Panc1 (cell line): ENCODE measurements around the gene ORMDL2. TPM values are rescaled to one million over a fixed set of nuclear protein-coding genes. Genes with fewer than 3 reads are reported as not detected.
A peak's percentile ranks its signal among the peaks of the same experiment; 100 is the strongest.
"Not testable (repeated sequence)": the region's sequence is repeated elsewhere in the genome, so short reads cannot be mapped to it uniquely, and the experiment has no call there.

ENCODE experiments used
- ATAC-seq: fragments of 200-7000 bp; cut with Tn5 transposase; 2 replicates; pipeline ENCODE4 v1.9.1; 2020; ENCODE audit warnings: mild to moderate bottlenecking, moderate library complexity
- BruUV-seq: library from RNA; stranded (reverse); fragments of 400-500 nt; replicated peaks from 2 replicates; lab custom pipeline; 2021; lab: Mats Ljungman, UMichigan
- CTCF ChIA-PET: fragments of 300-600 bp; sonication (Branson Sonifier 250); formaldehyde crosslinking; loops from one replicate; lab custom pipeline; 2022; ENCODE audit warnings: antibody characterized with exemption; lab: Charles Lee
- POLR2A ChIA-PET: fragments of 300-600 bp; sonication (Branson Sonifier 250); formaldehyde crosslinking; loops from one replicate; lab custom pipeline; 2022; ENCODE audit warnings: antibody characterized with exemption; lab: Charles Lee
- DNase-seq: peaks from one replicate; pipeline ENCODE4 v3.0.0-alpha.2; 2010; ENCODE audit warnings: low read depth, low spot score
- H3K27ac ChIP-seq: 2 replicates; pipeline ENCODE4 v1.5.1; 2011; ENCODE audit warnings: mild to moderate bottlenecking, low read length, inconsistent platforms
- H3K27me3 ChIP-seq: fragments of 200-500 bp; sonication (Bioruptor generic); 2 replicates; pipeline ENCODE4 v1.6.0; 2014; ENCODE audit warnings: low read length, inconsistent platforms; ENCODE audit not compliant: control insufficient read depth, insufficient read depth
- H3K36me3 ChIP-seq: fragments of 200-500 bp; sonication (Bioruptor generic); 2 replicates; pipeline ENCODE4 v1.5.1; 2014; ENCODE audit warnings: inconsistent platforms, mild to moderate bottlenecking, low read length, moderate library complexity; ENCODE audit not compliant: control insufficient read depth, insufficient read depth
- H3K4me1 ChIP-seq: 2 replicates; pipeline ENCODE4 v1.5.1; 2011; ENCODE audit warnings: inconsistent platforms, mild to moderate bottlenecking, low read length, moderate library complexity; ENCODE audit not compliant: control insufficient read depth, insufficient read depth
- H3K4me3 ChIP-seq, 2 experiments: 2 replicates each; pipeline ENCODE4 v1.5.1; 2011 to 2012; ENCODE audit warnings: low read depth in 2 of 2, low read length in 2 of 2, mild to moderate bottlenecking in 2 of 2, inconsistent platforms in 1 of 2, moderate library complexity in 1 of 2
- H3K9me3 ChIP-seq: fragments of 200-500 bp; sonication (Bioruptor generic); 2 replicates; pipeline ENCODE4 v1.5.1; 2014; ENCODE audit warnings: low read depth, mild to moderate bottlenecking, inconsistent platforms, low read length, moderate library complexity; ENCODE audit not compliant: control insufficient read depth, insufficient read depth
- POLR2AphosphoS5 ChIP-seq: IDR thresholded peaks from 2 replicates; pipeline ENCODE4 v1.6.1; 2012; ENCODE audit warnings: mild to moderate bottlenecking, low read depth, low read length, moderate library complexity
- REST ChIP-seq, 2 experiments: IDR thresholded peaks; 2 replicates each; pipeline ENCODE4 v1.6.1; 2011 to 2012; ENCODE audit warnings: low read depth in 2 of 2, control low read depth in 1 of 2, low read length in 1 of 2, mild to moderate bottlenecking in 1 of 2, moderate library complexity in 1 of 2; ENCODE audit not compliant: insufficient read depth in 1 of 2
- SIN3A ChIP-seq: IDR thresholded peaks from 2 replicates; pipeline ENCODE4 v1.6.1; 2012; ENCODE audit warnings: low read depth, mild to moderate bottlenecking, low read length, moderate library complexity, borderline replicate concordance; ENCODE audit not compliant: insufficient read depth
- TCF7L2 ChIP-seq: IDR thresholded peaks from 2 replicates; pipeline ENCODE4 v1.6.1; 2011; ENCODE audit warnings: mild to moderate bottlenecking, low read depth, low read length, inconsistent platforms
- in situ Hi-C: cut with HindIII; loops from 2 replicates; pipeline ENCODE4 v1.10.0; 2016; ENCODE audit warnings: low sequenced_read_pairs, low pct_unique_long_range_greater_than_20kb
- intact Hi-C: fragments of 100-400 bp; cut with micrococcal nuclease; formaldehyde crosslinking; loops from one replicate; pipeline ENCODE4 v1.10.0; 2022; ENCODE audit not compliant: unreplicated experiment
- total RNA-seq: library from RNA; stranded (reverse); gene quantifications from one replicate; pipeline ENCODE4 v1.2.1, GENCODE V29; 2021; ENCODE audit not compliant: unreplicated experiment
- TF ChIP-seq, protein P1 (sequence below): fragments of 450-650 bp; IDR thresholded peaks from 2 replicates; pipeline ENCODE4 v1.5.1; 2017; ENCODE audit warnings: mild to moderate bottlenecking

ORMDL2 gene
- total RNA-seq, 1 experiment from 2014 or later, result 59.6 TPM

- peak overlapping the region; percentile 75 to 92; a peak in 3 of 4 replicates for H3K4me3 ChIP-seq
- H3K27ac ChIP-seq, result peak overlapping the region; percentile 92; the same call in 1 of the 2 replicates
- no peaks in the 10 kb centered on the region for H3K9me3 ChIP-seq
- no TSS peak for BruUV-seq
- TF ChIP-seq, protein P1, sequence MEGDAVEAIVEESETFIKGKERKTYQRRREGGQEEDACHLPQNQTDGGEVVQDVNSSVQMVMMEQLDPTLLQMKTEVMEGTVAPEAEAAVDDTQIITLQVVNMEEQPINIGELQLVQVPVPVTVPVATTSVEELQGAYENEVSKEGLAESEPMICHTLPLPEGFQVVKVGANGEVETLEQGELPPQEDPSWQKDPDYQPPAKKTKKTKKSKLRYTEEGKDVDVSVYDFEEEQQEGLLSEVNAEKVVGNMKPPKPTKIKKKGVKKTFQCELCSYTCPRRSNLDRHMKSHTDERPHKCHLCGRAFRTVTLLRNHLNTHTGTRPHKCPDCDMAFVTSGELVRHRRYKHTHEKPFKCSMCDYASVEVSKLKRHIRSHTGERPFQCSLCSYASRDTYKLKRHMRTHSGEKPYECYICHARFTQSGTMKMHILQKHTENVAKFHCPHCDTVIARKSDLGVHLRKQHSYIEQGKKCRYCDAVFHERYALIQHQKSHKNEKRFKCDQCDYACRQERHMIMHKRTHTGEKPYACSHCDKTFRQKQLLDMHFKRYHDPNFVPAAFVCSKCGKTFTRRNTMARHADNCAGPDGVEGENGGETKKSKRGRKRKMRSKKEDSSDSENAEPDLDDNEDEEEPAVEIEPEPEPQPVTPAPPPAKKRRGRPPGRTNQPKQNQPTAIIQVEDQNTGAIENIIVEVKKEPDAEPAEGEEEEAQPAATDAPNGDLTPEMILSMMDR, result no peak
- TF ChIP-seq TCF7L2, result no peak
- TF ChIP-seq POLR2AphosphoS5, result no peak
- no peak for TF ChIP-seq REST (IDR thresholded peaks at IDR 0.05; ENCODE audit: insufficient read depth in 1 of 2, low read depth in 2 of 2, low read length in 1 of 2)
- no peak for ATAC-seq
- H3K4me1 ChIP-seq, result peaks cover 20% of the 10 kb centered on the region
- H3K36me3 ChIP-seq, result peaks cover 6% of the 10 kb centered on the region; the same call in 1 of the 2 replicates
- ChIA-PET CTCF (no interaction called here), POLR2A (no interaction called here)
- DNase-seq, result no peak
- no peaks in the 10 kb centered on the region for H3K27me3 ChIP-seq
- in situ Hi-C loops, result no loop called here
- intact Hi-C loops, result no loop called here
Observed at GRCh38 chr12:55831447-55831815, 13.6 kb downstream of the ORMDL2 start.

DNA sequence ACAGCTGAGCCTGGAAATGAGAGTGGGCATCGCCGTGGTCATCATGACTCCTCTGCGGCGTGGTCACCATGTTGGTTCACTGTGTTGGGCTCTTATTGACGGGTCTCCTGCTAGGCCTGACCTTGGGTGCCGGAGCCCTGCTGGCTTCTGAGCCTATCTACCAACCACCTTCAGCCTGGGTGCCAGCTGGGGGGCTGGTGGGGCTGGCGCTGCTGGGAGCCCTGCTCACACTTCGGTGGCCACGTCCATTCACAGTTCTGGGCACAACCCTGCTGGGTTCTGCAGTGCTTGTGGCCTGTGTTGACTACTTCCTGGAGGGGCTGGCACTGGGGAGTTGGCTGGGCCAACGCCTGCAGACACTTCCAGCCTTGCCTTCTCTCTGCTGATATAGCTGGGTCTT is 15.2 kb downstream of the ORMDL2 start:
- H3K4me1 ChIP-seq, result peaks cover 15% of the 10 kb centered on the region
- DNase-seq, result no peak
- no TSS peak for BruUV-seq
- TF ChIP-seq REST (IDR thresholded peaks at IDR 0.05; ENCODE audit: insufficient read depth in 1 of 2, low read depth in 2 of 2, low read length in 1 of 2), result no peak
- no peak for TF ChIP-seq SIN3A
- TF ChIP-seq, protein P1, result no peak
- no peak for TF ChIP-seq POLR2AphosphoS5
- TF ChIP-seq TCF7L2, result no peak
- ChIA-PET CTCF (no interaction called here), POLR2A (no interaction called here)
- H3K4me3 ChIP-seq, result no peak overlapping the region
- H3K36me3 ChIP-seq, result peaks cover 6% of the 10 kb centered on the region; the same call in 1 of the 2 replicates
- no peak for ATAC-seq
- no peaks in the 10 kb centered on the region for H3K9me3 ChIP-seq
- no peaks in the 10 kb centered on the region for H3K27me3 ChIP-seq
- H3K27ac ChIP-seq, result no peak overlapping the region
- intact Hi-C loops (no loop called here), in situ Hi-C loops (no loop called here)

DNA sequence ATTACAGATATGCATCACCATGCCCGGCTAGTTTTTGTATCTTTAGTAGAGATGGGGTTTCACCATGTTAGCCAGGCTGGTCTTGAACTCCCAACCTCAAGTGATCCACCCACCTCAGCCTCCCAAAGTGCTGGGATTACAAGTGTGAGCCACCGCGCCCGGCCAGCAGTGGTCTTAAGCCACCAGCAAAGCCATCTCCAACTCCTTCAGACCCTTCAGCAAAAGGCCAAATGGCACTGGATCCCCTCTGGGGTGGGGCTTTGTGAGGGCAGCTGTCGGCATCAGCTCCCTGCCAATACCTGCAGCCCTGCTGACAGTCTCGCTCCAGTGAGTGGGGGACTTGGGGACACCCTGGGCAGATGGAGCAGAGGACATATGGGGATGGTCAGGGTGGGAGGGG is 16.6 kb downstream of the ORMDL2 start:
- ATAC-seq, CTCF ChIA-PET, H3K27me3 ChIP-seq, H3K4me3 ChIP-seq, H3K27ac ChIP-seq, in situ Hi-C loops, DNase-seq, H3K4me1 ChIP-seq, H3K36me3 ChIP-seq, BruUV-seq, intact Hi-C loops, H3K9me3 ChIP-seq: not testable (repeated sequence)
- POLR2A ChIA-PET, result interaction anchor here (0.6 kb wide), 1 partner anchor 78 kb away, joined by 3 read pairs; no protein-coding TSS in a partner anchor
